Liver (tissue), 3 donors: ENCODE measurements around the gene CYP2A7.

Experiments used
- EGR1 ChIP-seq, 2 donors: IDR thresholded peaks; 2 replicates each; pipeline ENCODE4 v1.6.1; 2016 to 2018; ENCODE audit warnings: antibody characterized with exemption in 2 of 2, low read depth in 2 of 2
- JUND ChIP-seq, 2 donors: IDR thresholded peaks; 2 replicates each; pipeline ENCODE4 v1.6.1; 2016; ENCODE audit warnings: antibody characterized with exemption in 2 of 2
- RAD21 ChIP-seq, 2 donors: IDR thresholded peaks; 2 replicates each; pipeline ENCODE4 v1.6.1; 2016; ENCODE audit warnings: antibody characterized with exemption in 2 of 2, mild to moderate bottlenecking in 2 of 2
- RXRA ChIP-seq, 2 donors: IDR thresholded peaks; 2 replicates each; pipeline ENCODE4 v1.6.1; 2017 to 2018; ENCODE audit warnings: antibody characterized with exemption in 2 of 2, mild to moderate bottlenecking in 1 of 2
- TF ChIP-seq, protein P1 (sequence below): IDR thresholded peaks from 2 replicates; pipeline ENCODE4 v1.6.1; 2016; ENCODE audit warnings: antibody characterized with exemption
- TF ChIP-seq, protein P2 (sequence below): fragments of 150-350 bp; IDR thresholded peaks from 2 replicates; pipeline ENCODE4 v1.5.1; 2017; ENCODE audit warnings: improper control_type of control experiment, low read depth, low read length; ENCODE audit not compliant: missing input control
- TF ChIP-seq, protein P3 (sequence below): IDR thresholded peaks from 2 replicates; pipeline ENCODE4 v1.6.1; 2016; ENCODE audit warnings: antibody characterized with exemption, mild to moderate bottlenecking
- TF ChIP-seq, protein P4 (sequence below): IDR thresholded peaks from 2 replicates; pipeline ENCODE4 v1.6.1; 2016; ENCODE audit warnings: antibody characterized with exemption
- donor health status: healthy.
- donor health status: healthy.

DNA sequence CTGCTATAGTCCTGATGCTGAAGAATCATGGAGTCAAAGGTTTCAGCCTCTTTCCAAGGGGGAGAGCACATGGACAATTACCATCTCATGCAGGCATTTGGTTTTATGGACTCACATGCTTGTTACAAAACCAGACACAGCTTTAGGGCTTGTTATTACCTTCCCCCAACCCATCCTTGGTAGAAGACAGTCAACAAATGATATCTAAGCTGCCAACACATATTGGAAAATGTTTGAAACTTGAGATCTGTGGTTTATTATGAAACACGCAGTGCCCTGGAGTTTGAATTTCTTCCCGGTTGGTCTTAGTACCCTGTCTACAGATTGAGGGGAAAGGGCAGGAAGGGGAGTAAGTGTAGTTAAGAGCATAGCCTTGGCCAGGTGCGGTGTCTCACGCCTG is 19.2 kb downstream of the CYP2A7 start:
- TF ChIP-seq, protein P1, sequence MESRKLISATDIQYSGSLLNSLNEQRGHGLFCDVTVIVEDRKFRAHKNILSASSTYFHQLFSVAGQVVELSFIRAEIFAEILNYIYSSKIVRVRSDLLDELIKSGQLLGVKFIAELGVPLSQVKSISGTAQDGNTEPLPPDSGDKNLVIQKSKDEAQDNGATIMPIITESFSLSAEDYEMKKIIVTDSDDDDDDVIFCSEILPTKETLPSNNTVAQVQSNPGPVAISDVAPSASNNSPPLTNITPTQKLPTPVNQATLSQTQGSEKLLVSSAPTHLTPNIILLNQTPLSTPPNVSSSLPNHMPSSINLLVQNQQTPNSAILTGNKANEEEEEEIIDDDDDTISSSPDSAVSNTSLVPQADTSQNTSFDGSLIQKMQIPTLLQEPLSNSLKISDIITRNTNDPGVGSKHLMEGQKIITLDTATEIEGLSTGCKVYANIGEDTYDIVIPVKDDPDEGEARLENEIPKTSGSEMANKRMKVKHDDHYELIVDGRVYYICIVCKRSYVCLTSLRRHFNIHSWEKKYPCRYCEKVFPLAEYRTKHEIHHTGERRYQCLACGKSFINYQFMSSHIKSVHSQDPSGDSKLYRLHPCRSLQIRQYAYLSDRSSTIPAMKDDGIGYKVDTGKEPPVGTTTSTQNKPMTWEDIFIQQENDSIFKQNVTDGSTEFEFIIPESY: no peak
- TF ChIP-seq, protein P2, sequence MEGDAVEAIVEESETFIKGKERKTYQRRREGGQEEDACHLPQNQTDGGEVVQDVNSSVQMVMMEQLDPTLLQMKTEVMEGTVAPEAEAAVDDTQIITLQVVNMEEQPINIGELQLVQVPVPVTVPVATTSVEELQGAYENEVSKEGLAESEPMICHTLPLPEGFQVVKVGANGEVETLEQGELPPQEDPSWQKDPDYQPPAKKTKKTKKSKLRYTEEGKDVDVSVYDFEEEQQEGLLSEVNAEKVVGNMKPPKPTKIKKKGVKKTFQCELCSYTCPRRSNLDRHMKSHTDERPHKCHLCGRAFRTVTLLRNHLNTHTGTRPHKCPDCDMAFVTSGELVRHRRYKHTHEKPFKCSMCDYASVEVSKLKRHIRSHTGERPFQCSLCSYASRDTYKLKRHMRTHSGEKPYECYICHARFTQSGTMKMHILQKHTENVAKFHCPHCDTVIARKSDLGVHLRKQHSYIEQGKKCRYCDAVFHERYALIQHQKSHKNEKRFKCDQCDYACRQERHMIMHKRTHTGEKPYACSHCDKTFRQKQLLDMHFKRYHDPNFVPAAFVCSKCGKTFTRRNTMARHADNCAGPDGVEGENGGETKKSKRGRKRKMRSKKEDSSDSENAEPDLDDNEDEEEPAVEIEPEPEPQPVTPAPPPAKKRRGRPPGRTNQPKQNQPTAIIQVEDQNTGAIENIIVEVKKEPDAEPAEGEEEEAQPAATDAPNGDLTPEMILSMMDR: no peak
- no peak for TF ChIP-seq RAD21 (IDR thresholded peaks at IDR 0.05)
- TF ChIP-seq RXRA (IDR thresholded peaks at IDR 0.05): peak; percentile 30 to 31
- no peak for TF ChIP-seq JUND (IDR thresholded peaks at IDR 0.05)
- TF ChIP-seq, protein P3, sequence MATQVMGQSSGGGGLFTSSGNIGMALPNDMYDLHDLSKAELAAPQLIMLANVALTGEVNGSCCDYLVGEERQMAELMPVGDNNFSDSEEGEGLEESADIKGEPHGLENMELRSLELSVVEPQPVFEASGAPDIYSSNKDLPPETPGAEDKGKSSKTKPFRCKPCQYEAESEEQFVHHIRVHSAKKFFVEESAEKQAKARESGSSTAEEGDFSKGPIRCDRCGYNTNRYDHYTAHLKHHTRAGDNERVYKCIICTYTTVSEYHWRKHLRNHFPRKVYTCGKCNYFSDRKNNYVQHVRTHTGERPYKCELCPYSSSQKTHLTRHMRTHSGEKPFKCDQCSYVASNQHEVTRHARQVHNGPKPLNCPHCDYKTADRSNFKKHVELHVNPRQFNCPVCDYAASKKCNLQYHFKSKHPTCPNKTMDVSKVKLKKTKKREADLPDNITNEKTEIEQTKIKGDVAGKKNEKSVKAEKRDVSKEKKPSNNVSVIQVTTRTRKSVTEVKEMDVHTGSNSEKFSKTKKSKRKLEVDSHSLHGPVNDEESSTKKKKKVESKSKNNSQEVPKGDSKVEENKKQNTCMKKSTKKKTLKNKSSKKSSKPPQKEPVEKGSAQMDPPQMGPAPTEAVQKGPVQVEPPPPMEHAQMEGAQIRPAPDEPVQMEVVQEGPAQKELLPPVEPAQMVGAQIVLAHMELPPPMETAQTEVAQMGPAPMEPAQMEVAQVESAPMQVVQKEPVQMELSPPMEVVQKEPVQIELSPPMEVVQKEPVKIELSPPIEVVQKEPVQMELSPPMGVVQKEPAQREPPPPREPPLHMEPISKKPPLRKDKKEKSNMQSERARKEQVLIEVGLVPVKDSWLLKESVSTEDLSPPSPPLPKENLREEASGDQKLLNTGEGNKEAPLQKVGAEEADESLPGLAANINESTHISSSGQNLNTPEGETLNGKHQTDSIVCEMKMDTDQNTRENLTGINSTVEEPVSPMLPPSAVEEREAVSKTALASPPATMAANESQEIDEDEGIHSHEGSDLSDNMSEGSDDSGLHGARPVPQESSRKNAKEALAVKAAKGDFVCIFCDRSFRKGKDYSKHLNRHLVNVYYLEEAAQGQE: no peak
- TF ChIP-seq EGR1 (IDR thresholded peaks at IDR 0.05; ENCODE audit: low read depth in 2 of 2): no peak
- TF ChIP-seq, protein P4, sequence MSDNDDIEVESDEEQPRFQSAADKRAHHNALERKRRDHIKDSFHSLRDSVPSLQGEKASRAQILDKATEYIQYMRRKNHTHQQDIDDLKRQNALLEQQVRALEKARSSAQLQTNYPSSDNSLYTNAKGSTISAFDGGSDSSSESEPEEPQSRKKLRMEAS: no peak
